ENCODE results near the gene GBGT1. TPM values are rescaled to one million over a fixed set of nuclear protein-coding genes. Genes with fewer than 3 reads are reported as not detected.
"Not testable (repeated sequence)": the region's sequence is repeated elsewhere in the genome, so short reads cannot be mapped to it uniquely, and the experiment has no call there.

Gene GBGT1
- total RNA-seq, 1 experiment from 2014 or later: 0.14 TPM

DNA sequence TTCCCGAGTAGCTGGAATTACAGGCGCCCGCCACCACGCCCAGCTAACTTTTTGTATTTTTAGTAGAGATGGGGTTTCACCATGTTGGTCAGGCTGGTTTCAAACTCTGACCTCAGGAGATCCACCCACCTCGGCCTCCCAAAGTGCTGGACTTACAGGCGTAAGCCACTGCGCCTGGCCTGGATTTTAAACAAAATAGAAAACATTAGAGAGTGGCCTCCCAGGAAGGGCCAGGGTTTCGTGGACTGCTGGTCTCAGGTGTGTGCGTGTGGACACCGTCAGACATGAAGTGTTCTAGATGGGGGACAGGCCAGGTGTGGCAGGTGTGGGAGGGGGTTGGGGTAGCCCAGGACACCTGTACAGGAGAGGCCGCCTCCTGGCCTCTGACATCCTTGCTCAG lies 7.0 kb upstream of the GBGT1 start:
- no peaks in the 10 kb centered on the region for H3K9me3 Mint-ChIP-seq (ENCODE audit: unreplicated experiment)
- POLR2A ChIA-PET: no interaction called here
- intact Hi-C loops (cut with micrococcal nuclease; ENCODE audit: unreplicated experiment): no loop called here
- peaks cover 12% of the 10 kb centered on the region for H3K4me1 Mint-ChIP-seq (ENCODE audit: low read depth, unreplicated experiment)
- H3K27me3 Mint-ChIP-seq (ENCODE audit: insufficient read depth, unreplicated experiment): peaks cover 3% of the 10 kb centered on the region
- H3K4me3 Mint-ChIP-seq (ENCODE audit: unreplicated experiment): no peak overlapping the region
- no peak overlapping the region for H3K27ac Mint-ChIP-seq (ENCODE audit: unreplicated experiment)
- H3K36me3 Mint-ChIP-seq (ENCODE audit: insufficient read depth, unreplicated experiment): no peaks in the 10 kb centered on the region
- BruUV-seq (replicated peaks): no TSS peak
- no peak overlapping the region for H3K4me3 ChIP-seq (ENCODE audit: low read depth, low read length)
- no peaks in the 10 kb centered on the region for H3K36me3 ChIP-seq (ENCODE audit: control insufficient read depth, insufficient read depth, low read length)
- H3K4me1 ChIP-seq: peaks cover 12% of the 10 kb centered on the region
- DNase-seq: no peak
- H3K27me3 ChIP-seq (replicated peaks; ENCODE audit: control insufficient read depth, insufficient read depth, low read length): no peaks in the 10 kb centered on the region
- CTCF ChIA-PET: no interaction called here
- TF ChIP-seq, protein P1, sequence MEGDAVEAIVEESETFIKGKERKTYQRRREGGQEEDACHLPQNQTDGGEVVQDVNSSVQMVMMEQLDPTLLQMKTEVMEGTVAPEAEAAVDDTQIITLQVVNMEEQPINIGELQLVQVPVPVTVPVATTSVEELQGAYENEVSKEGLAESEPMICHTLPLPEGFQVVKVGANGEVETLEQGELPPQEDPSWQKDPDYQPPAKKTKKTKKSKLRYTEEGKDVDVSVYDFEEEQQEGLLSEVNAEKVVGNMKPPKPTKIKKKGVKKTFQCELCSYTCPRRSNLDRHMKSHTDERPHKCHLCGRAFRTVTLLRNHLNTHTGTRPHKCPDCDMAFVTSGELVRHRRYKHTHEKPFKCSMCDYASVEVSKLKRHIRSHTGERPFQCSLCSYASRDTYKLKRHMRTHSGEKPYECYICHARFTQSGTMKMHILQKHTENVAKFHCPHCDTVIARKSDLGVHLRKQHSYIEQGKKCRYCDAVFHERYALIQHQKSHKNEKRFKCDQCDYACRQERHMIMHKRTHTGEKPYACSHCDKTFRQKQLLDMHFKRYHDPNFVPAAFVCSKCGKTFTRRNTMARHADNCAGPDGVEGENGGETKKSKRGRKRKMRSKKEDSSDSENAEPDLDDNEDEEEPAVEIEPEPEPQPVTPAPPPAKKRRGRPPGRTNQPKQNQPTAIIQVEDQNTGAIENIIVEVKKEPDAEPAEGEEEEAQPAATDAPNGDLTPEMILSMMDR (IDR thresholded peaks at IDR 0.05; ENCODE audit: insufficient read depth in 1 of 2, low read depth in 1 of 2, low read length in 1 of 2, severe bottlenecking in 1 of 2, unreplicated experiment in 1 of 2): no peak
- H3K9me3 ChIP-seq: no peaks in the 10 kb centered on the region

DNA sequence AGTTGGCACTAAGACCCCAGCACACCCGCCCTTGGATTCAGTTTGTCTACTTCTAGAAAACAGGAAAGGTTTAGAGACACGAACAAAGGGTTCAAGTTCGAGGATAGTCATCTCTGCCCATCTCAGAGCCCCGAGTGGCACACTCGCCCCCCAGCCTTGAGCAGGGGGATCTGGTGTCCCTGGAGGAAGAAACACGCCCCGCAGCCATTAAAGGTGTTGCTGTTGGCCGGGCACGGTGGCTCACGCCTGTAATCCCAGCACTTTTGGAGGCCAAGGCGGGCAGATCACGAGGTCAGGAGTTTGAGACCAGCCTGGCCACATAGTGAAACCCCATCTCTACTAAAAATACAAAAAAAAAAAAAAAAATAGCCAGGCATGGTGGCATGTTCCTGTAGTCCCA lies 6.0 kb upstream of the GBGT1 start:
- H3K4me3 ChIP-seq (ENCODE audit: low read depth, low read length); H3K27me3 ChIP-seq (replicated peaks; ENCODE audit: control insufficient read depth, insufficient read depth, low read length); BruUV-seq (replicated peaks); H3K9me3 Mint-ChIP-seq (ENCODE audit: unreplicated experiment); intact Hi-C loops (cut with micrococcal nuclease; ENCODE audit: unreplicated experiment); H3K36me3 ChIP-seq (ENCODE audit: control insufficient read depth, insufficient read depth, low read length); DNase-seq; H3K9me3 ChIP-seq; H3K27me3 Mint-ChIP-seq (ENCODE audit: insufficient read depth, unreplicated experiment); H3K4me3 Mint-ChIP-seq (ENCODE audit: unreplicated experiment); POLR2A ChIA-PET; H3K36me3 Mint-ChIP-seq (ENCODE audit: insufficient read depth, unreplicated experiment): not testable (repeated sequence)
- Mint-ChIP-seq H3K27ac (ENCODE audit: unreplicated experiment) (peak overlapping the region; percentile 54), H3K4me1 (ENCODE audit: low read depth, unreplicated experiment) (peaks cover 18% of the 10 kb centered on the region)
- H3K4me1 ChIP-seq: peaks cover 12% of the 10 kb centered on the region
- CTCF ChIA-PET: interaction anchor here (0.7 kb wide), 1 partner anchor 329 kb away, joined by 3 read pairs; no protein-coding TSS in a partner anchor

DNA sequence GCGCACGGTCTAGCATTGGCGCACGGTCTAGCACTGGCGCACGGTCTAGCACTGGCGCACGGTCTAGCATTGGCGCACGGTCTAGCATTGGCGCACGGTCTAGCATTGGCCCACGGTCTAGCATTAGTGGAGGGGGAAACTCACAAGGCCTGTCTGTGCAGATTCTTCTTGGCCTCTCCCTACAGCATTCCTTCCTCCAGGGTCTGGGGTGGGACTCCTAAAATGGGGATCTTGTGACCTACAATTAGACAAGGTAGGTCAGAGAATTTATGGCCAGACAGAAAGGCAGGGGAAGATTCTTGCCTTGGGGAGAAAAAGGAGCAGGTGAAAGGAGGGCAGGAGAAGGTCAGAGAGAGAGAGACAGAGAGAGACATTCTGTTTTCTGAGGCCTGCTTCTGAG lies 5.4 kb upstream of the GBGT1 start:
- no peaks in the 10 kb centered on the region for H3K9me3 Mint-ChIP-seq (ENCODE audit: unreplicated experiment)
- TF ChIP-seq, protein P1 (IDR thresholded peaks at IDR 0.05; ENCODE audit: insufficient read depth in 1 of 2, low read depth in 1 of 2, low read length in 1 of 2, severe bottlenecking in 1 of 2, unreplicated experiment in 1 of 2): no peak
- H3K27me3 ChIP-seq (replicated peaks; ENCODE audit: control insufficient read depth, insufficient read depth, low read length): no peaks in the 10 kb centered on the region
- peak overlapping the region; percentile 54 for H3K27ac Mint-ChIP-seq (ENCODE audit: unreplicated experiment)
- ChIA-PET POLR2A (interaction anchor here (0.5 kb wide), 1 partner anchor 9 kb away, joined by 5 read pairs; no protein-coding TSS in a partner anchor), CTCF (no interaction called here)
- no peaks in the 10 kb centered on the region for H3K9me3 ChIP-seq
- H3K4me3 ChIP-seq (ENCODE audit: low read depth, low read length): no peak overlapping the region
- intact Hi-C loops (cut with micrococcal nuclease; ENCODE audit: unreplicated experiment): no loop called here
- H3K4me1 ChIP-seq: peaks cover 12% of the 10 kb centered on the region
- BruUV-seq (replicated peaks): no TSS peak
- peaks cover 3% of the 10 kb centered on the region for H3K27me3 Mint-ChIP-seq (ENCODE audit: insufficient read depth, unreplicated experiment)
- H3K4me1 Mint-ChIP-seq (ENCODE audit: low read depth, unreplicated experiment): peaks cover 18% of the 10 kb centered on the region
- no peak overlapping the region for H3K4me3 Mint-ChIP-seq (ENCODE audit: unreplicated experiment)
- no peaks in the 10 kb centered on the region for H3K36me3 ChIP-seq (ENCODE audit: control insufficient read depth, insufficient read depth, low read length)
- DNase-seq: peak; percentile 34 to 80
- H3K36me3 Mint-ChIP-seq (ENCODE audit: insufficient read depth, unreplicated experiment): no peaks in the 10 kb centered on the region

DNA sequence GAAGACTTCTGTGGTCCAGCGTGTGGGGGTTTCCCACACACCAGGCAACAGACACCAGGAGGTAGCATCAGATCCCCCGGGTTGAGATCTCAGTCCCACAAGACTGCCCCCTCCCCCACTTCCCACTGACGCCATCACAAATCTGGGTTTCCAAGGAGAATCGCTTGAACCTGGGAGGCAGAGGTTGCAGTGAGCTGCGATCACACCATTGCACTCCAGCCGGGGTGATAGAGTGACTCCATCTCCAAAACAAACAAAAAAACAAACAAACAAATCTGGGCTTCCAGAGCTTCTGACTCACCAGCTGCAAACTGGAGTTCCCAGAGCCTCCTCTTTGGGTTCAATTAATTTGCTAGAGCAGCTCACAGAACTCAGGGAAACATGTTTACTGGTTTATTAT lies 4.7 kb upstream of the GBGT1 start:
- no peaks in the 10 kb centered on the region for H3K36me3 ChIP-seq (ENCODE audit: control insufficient read depth, insufficient read depth, low read length)
- Mint-ChIP-seq H3K9me3 (ENCODE audit: unreplicated experiment) (no peaks in the 10 kb centered on the region), H3K27ac (ENCODE audit: unreplicated experiment) (peak overlapping the region; percentile 54), H3K27me3 (ENCODE audit: insufficient read depth, unreplicated experiment) (peaks cover 3% of the 10 kb centered on the region), H3K36me3 (ENCODE audit: insufficient read depth, unreplicated experiment) (no peaks in the 10 kb centered on the region), H3K4me3 (ENCODE audit: unreplicated experiment) (no peak overlapping the region), H3K4me1 (ENCODE audit: low read depth, unreplicated experiment) (peaks cover 18% of the 10 kb centered on the region)
- no peak overlapping the region for H3K4me3 ChIP-seq (ENCODE audit: low read depth, low read length)
- peak in 1 of 2 experiments; percentile 15 for DNase-seq
- CTCF ChIA-PET: no interaction called here
- H3K4me1 ChIP-seq: peaks cover 12% of the 10 kb centered on the region
- no TSS peak for BruUV-seq (replicated peaks)
- no peaks in the 10 kb centered on the region for H3K9me3 ChIP-seq
- intact Hi-C loops (cut with micrococcal nuclease; ENCODE audit: unreplicated experiment): no loop called here
- no peaks in the 10 kb centered on the region for H3K27me3 ChIP-seq (replicated peaks; ENCODE audit: control insufficient read depth, insufficient read depth, low read length)
- POLR2A ChIA-PET: no interaction called here
- TF ChIP-seq, protein P1 (IDR thresholded peaks at IDR 0.05; ENCODE audit: insufficient read depth in 1 of 2, low read depth in 1 of 2, low read length in 1 of 2, severe bottlenecking in 1 of 2, unreplicated experiment in 1 of 2): no peak
